IPS-20b (cell line): ENCODE results near the gene TSHZ3.

Experiments used
- H3K27ac ChIP-seq: one replicate; pipeline ENCODE4 v1.5.1; 2013; ENCODE audit warnings: low read length
- H3K27me3 ChIP-seq: 2 replicates; pipeline ENCODE4 v1.6.1; 2013; ENCODE audit warnings: mild to moderate bottlenecking, low read length, inconsistent platforms; ENCODE audit not compliant: insufficient read depth
- H3K36me3 ChIP-seq: 2 replicates; pipeline ENCODE4 v1.6.1; 2013; ENCODE audit warnings: low read depth, mild to moderate bottlenecking, inconsistent platforms, low read length, moderate library complexity; ENCODE audit not compliant: insufficient read depth
- H3K4me1 ChIP-seq: 2 replicates; pipeline ENCODE4 v1.6.1; 2013; ENCODE audit warnings: mild to moderate bottlenecking, control low read depth, inconsistent platforms, low read length, moderate library complexity; ENCODE audit not compliant: insufficient read depth
- H3K4me3 ChIP-seq: 2 replicates; pipeline ENCODE4 v1.5.1; 2013; ENCODE audit warnings: mild to moderate bottlenecking, low read length, inconsistent platforms
- H3K9ac ChIP-seq: 2 replicates; pipeline ENCODE4 v1.6.1; 2013; ENCODE audit warnings: low read depth, mild to moderate bottlenecking, inconsistent platforms, low read length, moderate library complexity
- H3K9me3 ChIP-seq: 2 replicates; pipeline ENCODE4 v1.6.1; 2013; ENCODE audit warnings: mild to moderate bottlenecking, low read depth, low read length, inconsistent platforms; ENCODE audit not compliant: insufficient read depth

Gene TSHZ3

DNA sequence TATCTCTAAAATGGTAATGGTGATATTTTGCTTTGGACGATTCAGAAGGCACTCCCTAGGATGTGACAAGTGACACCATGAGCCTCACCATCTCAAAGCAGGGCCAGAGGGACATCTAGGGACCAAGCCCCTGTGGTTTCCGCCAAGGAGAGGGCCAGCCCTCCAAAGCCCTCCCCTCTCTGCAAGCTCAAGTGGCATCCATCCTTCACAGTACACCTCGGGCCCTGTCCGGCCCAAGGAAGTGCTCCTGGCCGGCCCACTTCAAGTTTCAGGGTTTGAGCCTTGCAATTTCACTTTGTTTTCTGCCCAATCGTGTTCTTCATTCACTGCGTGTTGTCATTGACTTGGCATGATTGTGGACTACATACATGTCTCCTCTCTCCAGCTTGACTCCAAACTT, 82.5 kb downstream of the TSHZ3 start:
- no peak overlapping the region for H3K9ac ChIP-seq
- H3K27ac ChIP-seq, result no peak overlapping the region
- no peaks in the 10 kb centered on the region for H3K27me3 ChIP-seq
- H3K36me3 ChIP-seq, result no peaks in the 10 kb centered on the region
- no peaks in the 10 kb centered on the region for H3K9me3 ChIP-seq
- no peak overlapping the region for H3K4me3 ChIP-seq
- H3K4me1 ChIP-seq, result no peaks in the 10 kb centered on the region

DNA sequence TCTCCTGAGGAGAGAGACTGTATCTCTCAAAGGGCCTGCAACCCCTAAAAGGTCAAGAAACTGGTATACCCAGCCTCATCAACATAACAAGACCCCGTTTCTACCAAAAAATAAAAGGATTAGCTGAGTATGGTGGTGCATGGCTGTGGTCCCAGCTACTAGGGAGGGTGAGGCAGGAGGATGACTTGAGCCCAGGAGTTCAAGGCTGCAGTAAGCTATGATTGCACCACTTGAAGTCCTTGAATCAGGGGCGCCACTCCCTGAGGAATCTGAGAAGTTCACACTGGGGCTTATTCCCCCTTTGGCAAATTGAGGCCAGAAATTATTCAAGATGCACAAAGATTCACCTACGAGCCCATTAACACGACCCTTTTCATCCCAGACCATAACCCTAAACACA, 83.0 kb downstream of the TSHZ3 start:
- Histone ChIP-seq H3K36me3 (no peaks in the 10 kb centered on the region), H3K9ac (no peak overlapping the region), H3K9me3 (no peaks in the 10 kb centered on the region), H3K27ac (no peak overlapping the region), H3K4me3 (no peak overlapping the region), H3K27me3 (no peaks in the 10 kb centered on the region), H3K4me1 (no peaks in the 10 kb centered on the region)

DNA sequence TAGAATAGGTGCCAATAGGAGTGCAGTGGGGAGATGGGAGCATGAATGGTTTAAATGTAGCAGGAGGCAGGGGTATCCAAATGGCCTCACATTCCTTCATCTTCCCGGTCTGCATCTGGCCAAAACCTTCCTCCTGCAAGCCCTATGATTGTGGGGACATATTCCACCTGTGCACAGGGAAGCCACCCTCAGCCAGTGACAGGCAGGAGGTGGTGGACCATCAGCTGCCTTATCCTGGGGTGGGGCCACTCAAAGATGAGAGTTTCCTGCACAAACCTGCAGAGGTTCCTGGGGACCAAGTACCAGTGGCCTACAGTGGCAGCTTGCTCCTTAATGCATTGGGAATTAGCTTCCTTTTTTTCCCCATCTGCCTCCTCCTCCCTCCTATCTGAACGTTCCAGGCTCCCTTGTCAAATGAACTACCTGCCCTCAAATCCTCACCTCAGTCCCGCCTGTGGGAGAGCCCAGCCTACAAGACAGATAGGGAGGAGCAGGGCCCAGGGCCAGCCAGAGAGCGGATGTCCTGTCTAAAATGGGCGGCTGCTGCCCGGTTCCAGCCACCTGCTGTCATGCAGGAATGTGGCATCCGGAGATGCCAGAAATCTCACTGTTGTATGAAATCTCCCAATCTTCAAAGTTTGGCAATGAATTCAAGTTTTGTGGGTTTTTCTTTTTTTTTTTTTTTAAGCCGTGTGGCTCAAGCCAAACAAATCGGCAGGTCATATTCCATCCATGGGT, 85.0 kb downstream of the TSHZ3 start:
- Histone ChIP-seq H3K4me1 (no peaks in the 10 kb centered on the region), H3K27ac (no peak overlapping the region), H3K9ac (no peak overlapping the region), H3K27me3 (no peaks in the 10 kb centered on the region), H3K36me3 (no peaks in the 10 kb centered on the region), H3K9me3 (no peaks in the 10 kb centered on the region), H3K4me3 (no peak overlapping the region)

DNA sequence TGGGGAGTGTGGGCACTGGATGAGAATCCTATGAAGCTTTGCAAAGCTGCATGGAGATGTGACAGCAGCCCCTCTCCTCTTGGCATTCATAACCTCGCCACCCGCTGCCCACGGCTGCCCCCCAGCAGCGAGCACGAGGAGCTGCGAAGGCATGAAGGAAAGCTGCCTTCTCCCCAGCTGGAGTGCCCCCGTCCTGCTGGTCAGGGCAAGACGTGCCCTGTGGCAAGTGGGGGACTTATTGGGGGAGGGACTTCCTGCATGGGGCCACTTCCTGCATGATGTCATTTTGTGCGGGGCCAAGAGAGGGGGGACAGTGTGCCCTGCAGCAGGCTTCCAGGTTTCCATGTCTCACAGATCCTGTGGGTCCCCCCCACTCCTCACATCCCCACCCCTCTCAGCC, 85.9 kb downstream of the TSHZ3 start:
- Histone ChIP-seq H3K4me3 (no peak overlapping the region), H3K4me1 (no peaks in the 10 kb centered on the region), H3K9me3 (no peaks in the 10 kb centered on the region), H3K27ac (no peak overlapping the region), H3K9ac (no peak overlapping the region), H3K27me3 (no peaks in the 10 kb centered on the region), H3K36me3 (no peaks in the 10 kb centered on the region)

DNA sequence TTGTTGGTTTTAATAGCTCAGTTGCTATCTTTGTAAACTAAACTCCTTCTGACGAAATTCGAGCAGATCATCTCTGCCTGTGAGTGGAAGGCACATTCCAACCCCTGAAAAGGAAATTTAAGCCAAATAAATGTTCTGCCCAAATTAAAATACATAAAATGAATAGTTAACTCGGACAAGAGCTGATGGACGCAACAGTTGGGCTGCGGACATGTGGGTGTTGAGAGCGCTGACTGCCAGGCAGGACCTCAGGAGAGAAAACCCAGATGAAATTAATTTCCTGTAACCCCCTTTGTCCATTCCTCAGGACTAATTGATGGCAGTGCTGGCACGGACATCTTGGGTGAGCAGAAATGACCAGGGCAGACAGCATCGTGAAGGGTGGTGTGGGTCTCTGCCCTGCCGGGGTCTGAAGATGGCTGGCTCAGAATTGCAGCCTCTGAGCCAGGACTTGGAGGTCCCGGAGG, 86.5 kb downstream of the TSHZ3 start:
- Histone ChIP-seq H3K27ac (no peak overlapping the region), H3K36me3 (no peaks in the 10 kb centered on the region), H3K9me3 (no peaks in the 10 kb centered on the region), H3K4me1 (no peaks in the 10 kb centered on the region), H3K27me3 (no peaks in the 10 kb centered on the region), H3K9ac (no peak overlapping the region), H3K4me3 (no peak overlapping the region)

DNA sequence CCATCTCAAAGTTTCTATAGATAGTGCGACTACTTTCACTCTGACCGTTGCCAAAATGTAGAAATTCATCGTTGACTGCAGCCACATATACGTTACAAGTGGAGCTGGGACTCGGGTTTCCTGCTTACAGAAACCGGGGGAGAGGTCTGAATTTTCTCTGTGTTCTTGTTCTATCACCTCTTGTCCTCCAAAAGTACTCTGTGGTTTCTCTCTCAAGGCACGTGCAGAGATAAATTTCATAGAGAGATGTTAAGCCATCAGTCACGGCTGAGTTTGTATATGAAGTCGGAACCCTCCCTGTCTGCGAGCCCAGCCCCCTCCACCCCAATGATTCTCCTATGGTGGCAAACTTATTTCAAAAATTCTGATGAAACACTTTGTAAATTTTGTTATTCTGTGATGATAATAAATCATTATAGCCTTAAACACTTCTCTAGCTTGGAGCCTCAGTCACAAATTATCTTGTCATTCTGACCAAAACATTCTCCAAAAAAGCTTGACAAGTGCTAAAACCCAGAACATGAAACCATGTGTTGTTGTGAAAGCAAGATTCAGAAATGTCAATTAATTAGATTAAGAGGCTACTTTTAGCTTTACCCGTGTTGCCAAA, 87.5 kb downstream of the TSHZ3 start:
- no peaks in the 10 kb centered on the region for H3K27me3 ChIP-seq
- H3K4me1 ChIP-seq, result no peaks in the 10 kb centered on the region
- no peak overlapping the region for H3K27ac ChIP-seq
- no peak overlapping the region for H3K9ac ChIP-seq
- H3K36me3 ChIP-seq, result no peaks in the 10 kb centered on the region
- H3K9me3 ChIP-seq, result no peaks in the 10 kb centered on the region
- H3K4me3 ChIP-seq, result no peak overlapping the region

DNA sequence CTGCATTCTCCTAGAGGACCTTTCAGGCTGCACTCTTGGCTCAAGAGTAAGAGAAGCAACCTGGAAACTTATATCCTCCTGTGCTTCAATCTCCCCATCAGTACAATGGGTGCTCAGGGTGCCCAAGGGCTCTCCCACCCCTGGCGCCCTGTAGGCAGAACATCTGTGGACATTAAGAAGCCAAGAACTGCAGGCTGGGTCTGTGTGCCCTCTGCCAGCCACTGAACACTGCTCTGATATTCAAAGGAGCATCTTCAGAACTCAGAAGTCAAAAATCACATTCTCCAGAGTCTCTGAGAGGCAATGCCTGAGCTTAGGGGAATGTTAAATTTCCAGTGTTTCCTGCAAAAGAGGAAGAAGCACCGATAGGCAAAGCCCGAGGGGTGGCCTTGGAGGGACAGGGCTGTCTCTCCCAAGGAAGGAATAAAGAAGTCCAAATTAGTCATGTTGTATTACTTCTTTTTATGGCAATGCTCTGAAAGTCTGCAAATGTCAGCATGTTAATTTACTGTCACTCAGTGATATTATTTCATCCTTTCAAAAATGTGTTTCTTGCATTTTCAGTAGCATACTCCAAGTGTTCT, 88.1 kb downstream of the TSHZ3 start:
- Histone ChIP-seq H3K9ac (no peak overlapping the region), H3K36me3 (no peaks in the 10 kb centered on the region), H3K4me3 (no peak overlapping the region), H3K27ac (no peak overlapping the region), H3K4me1 (no peaks in the 10 kb centered on the region), H3K27me3 (no peaks in the 10 kb centered on the region), H3K9me3 (no peaks in the 10 kb centered on the region)

DNA sequence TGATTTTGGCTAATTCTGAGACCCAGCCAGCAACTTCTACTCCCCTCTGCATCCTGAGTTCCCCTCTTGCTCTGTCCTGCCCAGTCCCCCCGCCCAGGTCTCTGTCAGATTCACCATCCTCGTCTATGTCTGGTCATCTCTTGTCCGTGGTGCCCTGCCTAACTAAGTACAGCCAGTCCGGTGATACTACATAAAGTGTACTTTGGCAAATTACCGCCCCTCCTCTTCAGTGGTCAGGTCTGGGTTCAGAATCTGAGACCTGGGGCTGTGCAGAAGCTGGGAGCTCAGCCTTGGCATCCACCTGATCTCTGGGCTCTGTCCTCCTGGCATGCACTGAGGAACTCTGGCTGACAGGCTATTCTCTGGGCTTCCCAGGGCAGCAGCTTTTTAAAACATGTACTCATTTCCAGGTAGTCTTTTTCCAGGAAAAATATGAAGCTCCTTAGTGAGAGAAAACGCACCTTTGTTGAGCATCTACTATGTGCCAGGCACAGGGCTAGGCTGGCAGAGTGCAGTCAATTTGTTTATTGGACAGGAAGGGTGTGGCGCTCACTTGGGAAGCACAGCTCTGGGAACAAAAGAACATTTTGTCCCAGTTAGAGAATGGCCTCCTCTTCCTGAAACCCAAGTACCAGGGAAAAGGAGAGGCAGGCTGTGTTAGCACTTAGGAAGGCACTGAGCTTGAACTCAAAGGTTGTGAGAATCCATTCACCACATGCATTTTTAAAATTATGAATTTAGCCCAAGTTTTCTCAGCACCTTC, 88.9 kb downstream of the TSHZ3 start:
- Histone ChIP-seq H3K4me3 (no peak overlapping the region), H3K36me3 (no peaks in the 10 kb centered on the region), H3K4me1 (no peaks in the 10 kb centered on the region), H3K9me3 (no peaks in the 10 kb centered on the region), H3K9ac (no peak overlapping the region), H3K27ac (no peak overlapping the region), H3K27me3 (no peaks in the 10 kb centered on the region)

DNA sequence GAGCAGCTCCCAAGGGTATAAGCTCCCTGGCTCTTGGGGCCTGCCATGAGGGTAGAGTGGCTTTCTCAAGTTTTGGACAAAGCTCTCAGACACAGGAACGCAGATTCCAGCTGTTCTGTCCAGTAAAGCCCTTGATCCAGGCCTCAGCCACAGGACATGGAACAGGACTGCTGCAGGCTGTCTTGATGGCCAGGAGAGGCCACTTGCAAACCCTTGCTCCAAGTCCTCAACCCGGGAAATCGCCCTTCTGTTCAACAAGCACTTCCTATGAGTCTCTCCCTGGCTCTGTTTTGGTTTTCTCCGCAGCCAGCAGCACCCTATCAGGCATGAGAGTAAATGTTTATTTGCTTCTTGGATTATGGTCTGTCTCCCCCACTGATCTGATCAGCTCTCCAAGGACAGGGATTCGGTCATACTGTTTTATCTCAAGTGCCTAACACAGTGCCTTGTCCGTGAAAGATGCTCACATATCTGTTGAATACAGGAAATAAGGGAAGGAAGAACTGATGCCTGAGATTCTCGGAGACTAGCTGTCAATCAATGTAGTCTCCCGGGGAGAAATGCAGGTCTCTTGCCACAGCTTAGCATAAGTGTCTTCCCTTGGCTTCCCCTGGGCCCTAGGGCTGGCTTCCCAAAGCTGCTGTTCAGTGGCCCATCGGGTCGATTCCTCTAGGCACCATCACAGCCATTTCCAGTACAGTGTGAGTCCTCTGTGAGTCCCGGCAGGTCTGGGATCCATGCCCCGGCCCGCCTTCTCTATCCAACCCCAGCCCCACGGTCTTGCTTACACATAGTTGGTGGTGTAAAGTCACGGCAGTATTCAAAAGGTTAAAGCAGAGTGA, 90.8 kb downstream of the TSHZ3 start:
- Histone ChIP-seq H3K4me3 (no peak overlapping the region), H3K27me3 (no peaks in the 10 kb centered on the region), H3K27ac (no peak overlapping the region), H3K9me3 (no peaks in the 10 kb centered on the region), H3K4me1 (peaks cover 7% of the 10 kb centered on the region; the same call in 1 of the 2 replicates), H3K9ac (no peak overlapping the region), H3K36me3 (no peaks in the 10 kb centered on the region)

DNA sequence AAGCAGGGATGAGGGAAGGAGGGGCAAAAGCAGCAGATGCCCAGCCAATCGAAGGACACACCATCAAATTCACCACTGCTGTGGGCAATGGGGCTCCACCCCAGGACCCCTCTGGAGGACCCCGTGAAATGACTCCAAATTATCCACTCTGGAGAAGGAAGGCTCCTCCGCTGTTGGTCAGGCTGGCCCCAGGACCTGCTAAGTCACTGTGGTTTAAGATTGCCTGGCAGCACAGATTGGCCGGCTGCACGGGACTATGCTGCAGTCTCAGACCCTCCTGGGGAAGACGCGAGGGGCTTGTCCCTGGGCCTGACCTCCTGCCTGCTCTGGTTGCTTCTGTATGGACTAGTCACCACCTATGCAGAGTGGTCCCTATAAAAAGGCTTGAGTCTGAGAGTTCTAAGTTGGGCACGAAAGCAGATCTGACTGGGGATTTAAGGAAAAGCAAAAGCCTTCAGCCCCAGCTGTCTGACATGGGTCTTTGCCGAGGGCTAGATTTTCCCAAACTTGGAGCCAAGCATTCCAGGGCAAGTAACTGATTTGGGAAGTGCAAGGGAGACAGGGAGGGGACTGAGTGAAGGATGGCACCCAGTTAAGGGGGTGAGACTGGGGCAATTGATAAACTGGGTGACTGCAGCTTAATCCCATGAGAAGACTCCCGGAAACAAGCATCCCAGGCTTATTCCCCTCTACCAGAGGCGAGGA, 91.7 kb downstream of the TSHZ3 start:
- H3K4me3 ChIP-seq, result no peak overlapping the region
- H3K27me3 ChIP-seq, result no peaks in the 10 kb centered on the region
- H3K9me3 ChIP-seq, result no peaks in the 10 kb centered on the region
- peaks cover 7% of the 10 kb centered on the region; the same call in 1 of the 2 replicates for H3K4me1 ChIP-seq
- H3K9ac ChIP-seq, result no peak overlapping the region
- H3K27ac ChIP-seq, result no peak overlapping the region
- no peaks in the 10 kb centered on the region for H3K36me3 ChIP-seq
